Activated T-cell treated with anti-CD3 and anti-CD28 coated beads, Interleukin-2, amount 50 U/mL, for 24 hours (primary cell): Measurements from ENCODE around the gene BTNL8.

Experiments
- DNase-seq: peaks from one replicate; pipeline ENCODE4 v3.0.0-alpha.2; 2020
- H3K27ac Mint-ChIP-seq: 2 replicates; pipeline ENCODE4 v1.8.0; 2020; ENCODE audit warnings: mild to moderate bottlenecking, mixed read lengths
- H3K27me3 Mint-ChIP-seq: 2 replicates; pipeline ENCODE4 v1.8.0; 2020; ENCODE audit warnings: mixed read lengths
- H3K36me3 Mint-ChIP-seq: 2 replicates; pipeline ENCODE4 v1.8.0; 2020; ENCODE audit warnings: low read depth, mixed read lengths
- H3K4me1 Mint-ChIP-seq: 2 replicates; pipeline ENCODE4 v1.8.0; 2020; ENCODE audit warnings: low read depth, mixed read lengths
- H3K4me3 Mint-ChIP-seq: 2 replicates; pipeline ENCODE4 v1.8.0; 2020; ENCODE audit warnings: mild to moderate bottlenecking, moderate library complexity, mixed read lengths
- H3K9me3 Mint-ChIP-seq: 2 replicates; pipeline ENCODE4 v1.8.0; 2020; ENCODE audit warnings: mixed read lengths

The BTNL8 gene

GRCh38 chr5:180909782-180910181, 10.8 kb downstream of the BTNL8 start:
- H3K27ac Mint-ChIP-seq, result no peak overlapping the region
- peaks cover 5% of the 10 kb centered on the region for H3K4me1 Mint-ChIP-seq

GRCh38 chr5:180910182-180910581, 11.2 kb downstream of the BTNL8 start:
- Mint-ChIP-seq H3K36me3 (no peaks in the 10 kb centered on the region), H3K4me3 (no peak overlapping the region), H3K9me3 (no peaks in the 10 kb centered on the region), H3K4me1 (peaks cover 5% of the 10 kb centered on the region), H3K27ac (no peak overlapping the region), H3K27me3 (peaks cover 38% of the 10 kb centered on the region)
- no peak for DNase-seq

More at GRCh38 chr5:180909782-180910181, 10.8 kb downstream of the BTNL8 start:
- Mint-ChIP-seq H3K9me3 (no peaks in the 10 kb centered on the region), H3K4me3 (no peak overlapping the region), H3K27me3 (peaks cover 38% of the 10 kb centered on the region), H3K36me3 (no peaks in the 10 kb centered on the region)
- DNase-seq, result no peak

GRCh38 chr5:180910735-180911134, 11.8 kb downstream of the BTNL8 start:
- peaks cover 38% of the 10 kb centered on the region for H3K27me3 Mint-ChIP-seq
- H3K27ac Mint-ChIP-seq, result no peak overlapping the region
- no peak for DNase-seq
- H3K4me1 Mint-ChIP-seq, result peaks cover 5% of the 10 kb centered on the region
- no peaks in the 10 kb centered on the region for H3K9me3 Mint-ChIP-seq
- H3K36me3 Mint-ChIP-seq, result no peaks in the 10 kb centered on the region
- no peak overlapping the region for H3K4me3 Mint-ChIP-seq

- Mint-ChIP-seq H3K4me1 (peaks cover 2% of the 10 kb centered on the region), H3K36me3 (no peaks in the 10 kb centered on the region), H3K27ac (no peak overlapping the region), H3K9me3 (no peaks in the 10 kb centered on the region), H3K4me3 (no peak overlapping the region), H3K27me3 (peaks cover 32% of the 10 kb centered on the region)
- DNase-seq, result no peak
Observed at GRCh38 chr5:180914646-180915045, 15.7 kb downstream of the BTNL8 start.

- DNase-seq, result no peak
- Mint-ChIP-seq H3K36me3 (no peaks in the 10 kb centered on the region), H3K27me3 (peaks cover 23% of the 10 kb centered on the region), H3K9me3 (no peaks in the 10 kb centered on the region), H3K27ac (no peak overlapping the region), H3K4me3 (no peak overlapping the region), H3K4me1 (no peaks in the 10 kb centered on the region)
Observed at GRCh38 chr5:180915924-180916323, 17.0 kb downstream of the BTNL8 start.

- Mint-ChIP-seq H3K27me3 (peaks cover 21% of the 10 kb centered on the region), H3K27ac (no peak overlapping the region), H3K4me1 (no peaks in the 10 kb centered on the region), H3K36me3 (no peaks in the 10 kb centered on the region), H3K4me3 (no peak overlapping the region), H3K9me3 (peaks cover 8% of the 10 kb centered on the region)
- DNase-seq, result no peak
Observed at GRCh38 chr5:180918380-180918779, 19.4 kb downstream of the BTNL8 start.

- no peak overlapping the region for H3K4me3 Mint-ChIP-seq
- no peaks in the 10 kb centered on the region for H3K36me3 Mint-ChIP-seq
- H3K4me1 Mint-ChIP-seq, result no peaks in the 10 kb centered on the region
- H3K9me3 Mint-ChIP-seq, result peaks cover 19% of the 10 kb centered on the region
- H3K27ac Mint-ChIP-seq, result no peak overlapping the region
- DNase-seq, result no peak
- H3K27me3 Mint-ChIP-seq, result peaks cover 30% of the 10 kb centered on the region
Observed at GRCh38 chr5:180920710-180921109, 21.8 kb downstream of the BTNL8 start.

- H3K9me3 Mint-ChIP-seq, result peaks cover 23% of the 10 kb centered on the region
- no peak overlapping the region for H3K4me3 Mint-ChIP-seq
- no peak overlapping the region for H3K27ac Mint-ChIP-seq
- peaks cover 42% of the 10 kb centered on the region for H3K27me3 Mint-ChIP-seq
- no peaks in the 10 kb centered on the region for H3K4me1 Mint-ChIP-seq
- H3K36me3 Mint-ChIP-seq, result no peaks in the 10 kb centered on the region
- DNase-seq, result no peak
Observed at GRCh38 chr5:180922932-180923331, 24.0 kb downstream of the BTNL8 start.

GRCh38 chr5:180932660-180933059, 33.7 kb downstream of the BTNL8 start:
- Mint-ChIP-seq H3K36me3 (peaks cover 1% of the 10 kb centered on the region), H3K4me3 (no peak overlapping the region), H3K4me1 (no peaks in the 10 kb centered on the region), H3K27me3 (peaks cover 49% of the 10 kb centered on the region), H3K27ac (no peak overlapping the region), H3K9me3 (peaks cover 8% of the 10 kb centered on the region)
- DNase-seq, result no peak

- Mint-ChIP-seq H3K4me1 (no peaks in the 10 kb centered on the region), H3K27me3 (peaks cover 43% of the 10 kb centered on the region), H3K9me3 (peaks cover 21% of the 10 kb centered on the region), H3K4me3 (no peak overlapping the region), H3K27ac (no peak overlapping the region), H3K36me3 (peaks cover 4% of the 10 kb centered on the region)
- DNase-seq, result no peak
Observed at GRCh38 chr5:180935203-180935602, 36.2 kb downstream of the BTNL8 start.

- no peak for DNase-seq
- peaks cover 47% of the 10 kb centered on the region for H3K27me3 Mint-ChIP-seq
- H3K36me3 Mint-ChIP-seq, result peaks cover 4% of the 10 kb centered on the region
- H3K4me1 Mint-ChIP-seq, result no peaks in the 10 kb centered on the region
- no peak overlapping the region for H3K27ac Mint-ChIP-seq
- no peak overlapping the region for H3K4me3 Mint-ChIP-seq
- peaks cover 17% of the 10 kb centered on the region for H3K9me3 Mint-ChIP-seq
Observed at GRCh38 chr5:180938294-180938693, 39.3 kb downstream of the BTNL8 start.

- Mint-ChIP-seq H3K36me3 (no peaks in the 10 kb centered on the region), H3K4me3 (no peak overlapping the region), H3K4me1 (peaks cover 3% of the 10 kb centered on the region), H3K9me3 (no peaks in the 10 kb centered on the region), H3K27me3 (peaks cover 6% of the 10 kb centered on the region), H3K27ac (no peak overlapping the region)
- no peak for DNase-seq
Observed at GRCh38 chr5:180950291-180950949, 51.5 kb downstream of the BTNL8 start.

GRCh38 chr5:180959661-180960060, 60.7 kb downstream of the BTNL8 start:
- H3K9me3 Mint-ChIP-seq, result no peaks in the 10 kb centered on the region
- peaks cover 9% of the 10 kb centered on the region for H3K27me3 Mint-ChIP-seq
- H3K4me1 Mint-ChIP-seq, result peaks cover 23% of the 10 kb centered on the region

GRCh38 chr5:180960209-180960608, 61.2 kb downstream of the BTNL8 start:
- Mint-ChIP-seq H3K4me1 (peaks cover 22% of the 10 kb centered on the region), H3K27me3 (peaks cover 9% of the 10 kb centered on the region), H3K9me3 (no peaks in the 10 kb centered on the region), H3K36me3 (no peaks in the 10 kb centered on the region), H3K4me3 (no peak overlapping the region), H3K27ac (no peak overlapping the region)
- no peak for DNase-seq

More at GRCh38 chr5:180959661-180960060, 60.7 kb downstream of the BTNL8 start:
- DNase-seq, result no peak
- H3K27ac Mint-ChIP-seq, result no peak overlapping the region
- H3K36me3 Mint-ChIP-seq, result no peaks in the 10 kb centered on the region
- H3K4me3 Mint-ChIP-seq, result no peak overlapping the region

- Mint-ChIP-seq H3K4me3 (no peak overlapping the region), H3K9me3 (no peaks in the 10 kb centered on the region), H3K27me3 (peaks cover 9% of the 10 kb centered on the region), H3K4me1 (no peaks in the 10 kb centered on the region), H3K36me3 (no peaks in the 10 kb centered on the region), H3K27ac (no peak overlapping the region)
- DNase-seq, result no peak
Observed at GRCh38 chr5:180969406-180969805, 70.4 kb downstream of the BTNL8 start.

- Mint-ChIP-seq H3K36me3 (no peaks in the 10 kb centered on the region), H3K27ac (no peak overlapping the region), H3K4me3 (no peak overlapping the region), H3K27me3 (peaks cover 9% of the 10 kb centered on the region), H3K4me1 (peaks cover 5% of the 10 kb centered on the region), H3K9me3 (no peaks in the 10 kb centered on the region)
- no peak for DNase-seq
Observed at GRCh38 chr5:180970336-180970735, 71.4 kb downstream of the BTNL8 start.
